DMS114 treated with DMSO at 0.1 percent for 48 hours (cell line): ENCODE results near the gene PRODH.
"Not testable (repeated sequence)": the region's sequence is repeated elsewhere in the genome, so short reads cannot be mapped to it uniquely, and the experiment has no call there.

Experiments
- DNase-seq: peaks from one replicate; lab custom pipeline; 2025; ENCODE audit not compliant: unreplicated experiment; lab: John Stamatoyannopoulos, UW

The PRODH gene

GRCh38 chr22:18909556-18909955, 26.5 kb downstream of the PRODH start:
- DNase-seq = no peak

DNA sequence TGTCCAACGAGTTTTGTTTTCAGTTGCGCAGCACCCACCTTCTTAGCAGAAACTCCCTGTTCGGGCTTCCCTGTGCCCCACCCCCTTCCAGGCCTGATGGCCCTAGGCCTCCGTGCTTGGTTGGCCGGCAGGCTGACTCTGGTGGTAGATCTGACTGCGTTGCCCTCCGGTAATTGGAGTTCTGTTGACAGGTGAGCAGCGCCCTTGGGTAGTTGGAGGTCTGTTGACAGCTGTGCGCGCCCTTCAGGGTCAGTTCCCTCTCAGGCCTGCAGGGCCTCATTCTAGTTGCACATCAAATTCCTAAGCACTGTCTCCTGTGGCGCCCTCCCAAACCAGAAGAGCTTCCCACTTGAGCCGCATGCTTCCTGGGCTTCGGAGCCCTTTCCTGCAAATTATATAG, 29.2 kb downstream of the PRODH start:
- DNase-seq = no peak

DNA sequence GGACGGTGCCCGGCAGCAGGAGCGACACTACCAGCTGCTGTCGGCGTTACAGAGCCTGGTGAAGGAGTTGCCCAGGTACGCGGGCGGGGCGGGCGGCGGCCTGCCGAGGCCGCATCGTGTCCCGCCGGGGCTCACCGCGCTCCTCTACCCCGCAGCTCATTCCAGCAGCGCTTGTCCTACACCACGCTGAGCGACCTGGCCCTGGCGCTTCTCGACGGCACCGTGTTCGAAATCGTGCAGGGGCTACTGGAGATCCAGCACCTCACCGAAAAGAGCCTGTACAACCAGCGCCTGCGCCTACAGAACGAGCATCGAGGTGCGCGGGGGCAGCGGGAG, 29.7 kb downstream of the PRODH start:
- DNase-seq = not testable (repeated sequence)

DNA sequence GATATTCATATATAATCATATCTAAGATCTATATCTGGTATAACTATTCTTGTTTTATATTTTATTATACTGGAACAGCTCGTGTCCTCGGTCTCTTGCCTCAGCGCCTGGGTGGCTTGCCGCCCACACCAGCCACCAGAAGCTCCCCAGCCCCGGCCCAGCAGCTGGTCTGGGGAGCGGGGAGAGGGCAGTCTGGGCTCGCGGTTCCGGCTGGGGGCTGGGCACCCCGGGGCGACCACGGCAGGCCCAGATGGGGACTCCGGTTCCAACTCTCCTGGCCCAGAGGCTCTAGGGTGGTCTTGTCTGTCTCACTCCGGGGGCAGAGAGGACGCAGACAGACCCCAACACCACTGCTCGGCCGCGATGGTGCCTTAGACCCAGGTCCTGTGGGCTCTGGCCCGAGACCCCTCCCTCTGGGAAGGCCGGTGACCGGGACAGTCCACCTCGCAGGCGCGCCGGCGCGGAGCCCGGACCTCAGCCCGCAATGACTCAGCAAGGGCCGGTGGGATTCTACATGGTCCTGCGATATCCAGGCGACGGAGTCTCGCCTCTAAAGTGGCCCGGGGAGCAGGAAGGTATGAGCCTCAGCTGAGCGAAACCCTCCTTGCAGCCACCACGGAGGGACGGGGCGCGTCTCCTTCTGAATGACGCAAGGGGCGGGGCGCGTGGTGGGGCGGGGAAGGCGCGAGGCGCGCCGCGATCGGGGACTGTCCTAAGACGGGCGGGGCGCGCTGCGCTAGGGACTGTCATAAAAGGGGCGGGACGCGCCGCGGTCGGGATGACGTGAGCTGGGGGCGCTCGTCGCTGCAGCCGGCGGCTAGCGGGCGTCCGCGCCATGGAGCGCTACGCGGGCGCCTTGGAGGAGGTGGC, 30.3 kb downstream of the PRODH start, which contains the start of gene DGCR6:
Gene DGCR6, plus strand, starts transcription at position 781 of the 870 bp plus-strand sequence. Its CDS starts 55 bp downstream, at position 836.
- DNase-seq = no peak

DNA sequence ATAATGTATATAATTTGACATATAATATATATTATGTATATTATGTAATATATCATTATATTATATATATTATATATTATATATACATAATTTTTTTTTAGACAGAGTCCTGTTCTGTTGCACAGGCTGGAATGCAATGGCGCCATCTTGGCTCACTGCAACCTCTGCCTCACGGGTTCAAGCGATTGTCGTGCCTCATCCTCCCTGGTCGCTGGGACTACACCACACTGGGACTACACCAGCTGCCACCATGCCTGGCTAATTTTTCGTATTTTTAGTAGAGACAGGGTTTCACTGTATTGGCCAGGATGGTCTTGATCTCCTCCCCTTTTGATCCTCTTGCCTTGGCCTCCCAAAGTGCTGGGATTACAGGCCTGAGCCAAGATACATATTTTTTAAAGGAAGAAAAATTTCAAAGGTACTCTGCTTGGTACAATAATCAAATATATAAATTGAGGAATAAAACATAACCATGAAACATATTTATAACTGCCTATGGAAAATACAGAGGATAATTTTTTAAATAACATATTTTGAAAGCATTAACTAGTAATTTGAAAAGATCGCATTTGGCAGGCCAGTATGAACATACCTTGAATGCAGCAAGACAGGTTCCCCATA, 39.9 kb downstream of the PRODH start:
- not testable (repeated sequence) for DNase-seq

DNA sequence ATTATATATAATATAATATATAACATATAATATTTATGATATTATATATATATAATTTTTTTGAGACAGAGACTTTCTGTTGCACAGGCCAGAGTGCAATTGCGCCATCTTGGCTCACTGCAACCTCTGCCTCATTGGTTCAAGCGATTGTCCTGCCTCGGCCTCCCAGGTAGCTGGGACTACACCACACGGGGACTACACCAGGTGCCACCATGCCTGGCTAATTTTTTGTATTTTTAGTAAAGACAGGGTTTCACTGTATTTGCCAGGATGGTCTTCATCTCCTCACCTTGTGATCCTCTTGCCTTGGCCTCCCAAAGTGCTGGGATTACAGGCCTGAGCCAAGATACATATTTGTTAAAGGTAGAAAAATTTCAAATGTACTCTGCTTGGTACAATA, 42.3 kb downstream of the PRODH start:
- DNase-seq = not testable (repeated sequence)

GRCh38 chr22:18890510-18891192, 45.4 kb downstream of the PRODH start:
- not testable (repeated sequence) for DNase-seq

- no peak for DNase-seq
Measured at GRCh38 chr22:18888115-18888514, 48.0 kb downstream of the PRODH start.

- DNase-seq = not testable (repeated sequence)
Measured at GRCh38 chr22:18884465-18884864, 51.6 kb downstream of the PRODH start.

DNA sequence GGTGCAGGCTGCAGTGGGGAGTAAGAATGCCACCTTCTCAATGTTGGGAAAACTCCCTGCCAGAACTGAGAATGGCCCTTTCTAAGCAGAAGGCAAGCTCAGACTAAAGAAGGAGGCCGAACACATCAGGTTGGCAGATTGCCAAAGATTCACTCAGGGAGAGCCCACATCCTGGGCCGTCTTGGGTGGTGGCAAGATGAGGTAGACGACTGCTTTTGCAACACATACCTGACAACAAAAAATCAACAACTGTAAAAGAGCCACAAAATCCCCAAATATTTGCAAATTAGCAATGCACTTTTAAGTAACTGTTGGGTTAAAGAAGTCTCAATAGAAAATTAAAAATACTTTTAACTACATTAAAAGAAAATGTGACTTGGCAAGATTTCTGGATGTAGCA, 54.8 kb downstream of the PRODH start:
- not testable (repeated sequence) for DNase-seq
